HTERT RPE-1 (cell line): ENCODE results near the gene BTBD18.

Source experiments
- in situ Hi-C: fragments of 300-500 bp; cut with MboI; formaldehyde crosslinking; loops from 4 replicates; pipeline ENCODE4 v1.14.3; 2020; ENCODE audit warnings: low sequenced_read_pairs

The BTBD18 gene

GRCh38 chr11:57751676-57752253 is at the start of gene BTBD18:
Gene BTBD18, minus strand, starts transcription at chr11:57751819. Its CDS starts 631 bp downstream, at chr11:57751188.
- in situ Hi-C loops: no loop called here

GRCh38 chr11:57801183-57801485 is 49.5 kb upstream of the BTBD18 start:
- in situ Hi-C loops: no loop called here

- in situ Hi-C loops: no loop called here
Measured at GRCh38 chr11:57800444-57801182, 49.0 kb upstream of the BTBD18 start.

GRCh38 chr11:57798905-57799559 is 47.4 kb upstream of the BTBD18 start:
- in situ Hi-C loops: no loop called here

- in situ Hi-C loops: no loop called here
Measured at GRCh38 chr11:57793351-57794115, 41.9 kb upstream of the BTBD18 start.

GRCh38 chr11:57792870-57793269 is 41.3 kb upstream of the BTBD18 start:
- in situ Hi-C loops: no loop called here

- in situ Hi-C loops: no loop called here
Measured at GRCh38 chr11:57792060-57792541, 40.5 kb upstream of the BTBD18 start.

- in situ Hi-C loops: no loop called here
Measured at GRCh38 chr11:57791321-57792059, 39.9 kb upstream of the BTBD18 start.

GRCh38 chr11:57788703-57789088 is 37.1 kb upstream of the BTBD18 start:
- in situ Hi-C loops: no loop called here

GRCh38 chr11:57787920-57788702 is 36.5 kb upstream of the BTBD18 start:
- in situ Hi-C loops: no loop called here

GRCh38 chr11:57787006-57787604 is 35.5 kb upstream of the BTBD18 start:
- in situ Hi-C loops: no loop called here

GRCh38 chr11:57786436-57786835 is 34.8 kb upstream of the BTBD18 start:
- in situ Hi-C loops: no loop called here

GRCh38 chr11:57785072-57785471 is 33.5 kb upstream of the BTBD18 start:
- in situ Hi-C loops: no loop called here

GRCh38 chr11:57781529-57781943 is 29.9 kb upstream of the BTBD18 start:
- in situ Hi-C loops: no loop called here

GRCh38 chr11:57779276-57779675 is 27.7 kb upstream of the BTBD18 start:
- in situ Hi-C loops: no loop called here

- in situ Hi-C loops: no loop called here
Measured at GRCh38 chr11:57778318-57779037, 26.9 kb upstream of the BTBD18 start.

- in situ Hi-C loops: no loop called here
Measured at GRCh38 chr11:57777969-57778317, 26.3 kb upstream of the BTBD18 start.

- in situ Hi-C loops: no loop called here
Measured at GRCh38 chr11:57776577-57777210, 25.1 kb upstream of the BTBD18 start.
